ENCODE results near the gene ATP2C2. TPM values are rescaled to one million over a fixed set of nuclear protein-coding genes. Genes with fewer than 3 reads are reported as not detected.

Gene ATP2C2
- total and polyA plus RNA-seq, 7 donors: 0.03 to 0.06 TPM; not detected in 5

GRCh38 chr16:84455031-84455430 is 86.7 kb downstream of the ATP2C2 start:
- Histone ChIP-seq H3K4me1 (no peaks in the 10 kb centered on the region), H3K4me3 (no peak overlapping the region), H3K9me3 (no peaks in the 10 kb centered on the region), H3K27ac (no peak overlapping the region), H3K27me3 (ENCODE audit: insufficient read depth in 3 of 3, low read length in 2 of 3) (peaks cover 0 to 4% (median 0%) of the 10 kb centered on the region in 3 donors), H3K36me3 (ENCODE audit: insufficient read depth in 1 of 2, low read depth in 1 of 2) (no peaks in the 10 kb centered on the region)
- 88 to 90% (median 90%) methylated on average over 9 of the region's 9 CpGs for WGBS, 3 donors
- intact Hi-C loops (cut with DNase I): no loop called here
- TF ChIP-seq, protein P1, sequence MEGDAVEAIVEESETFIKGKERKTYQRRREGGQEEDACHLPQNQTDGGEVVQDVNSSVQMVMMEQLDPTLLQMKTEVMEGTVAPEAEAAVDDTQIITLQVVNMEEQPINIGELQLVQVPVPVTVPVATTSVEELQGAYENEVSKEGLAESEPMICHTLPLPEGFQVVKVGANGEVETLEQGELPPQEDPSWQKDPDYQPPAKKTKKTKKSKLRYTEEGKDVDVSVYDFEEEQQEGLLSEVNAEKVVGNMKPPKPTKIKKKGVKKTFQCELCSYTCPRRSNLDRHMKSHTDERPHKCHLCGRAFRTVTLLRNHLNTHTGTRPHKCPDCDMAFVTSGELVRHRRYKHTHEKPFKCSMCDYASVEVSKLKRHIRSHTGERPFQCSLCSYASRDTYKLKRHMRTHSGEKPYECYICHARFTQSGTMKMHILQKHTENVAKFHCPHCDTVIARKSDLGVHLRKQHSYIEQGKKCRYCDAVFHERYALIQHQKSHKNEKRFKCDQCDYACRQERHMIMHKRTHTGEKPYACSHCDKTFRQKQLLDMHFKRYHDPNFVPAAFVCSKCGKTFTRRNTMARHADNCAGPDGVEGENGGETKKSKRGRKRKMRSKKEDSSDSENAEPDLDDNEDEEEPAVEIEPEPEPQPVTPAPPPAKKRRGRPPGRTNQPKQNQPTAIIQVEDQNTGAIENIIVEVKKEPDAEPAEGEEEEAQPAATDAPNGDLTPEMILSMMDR (IDR thresholded peaks at IDR 0.05): no peak
- ATAC-seq (no peak), DNase-seq (no peak)

- H3K27me3 ChIP-seq (ENCODE audit: insufficient read depth in 3 of 3, low read length in 2 of 3): no peaks in the 10 kb centered on the region
- DNase-seq (no peak), ATAC-seq (no peak)
- intact Hi-C loops (cut with DNase I): no loop called here
- H3K4me3 ChIP-seq: no peak overlapping the region
- H3K9me3 ChIP-seq: no peaks in the 10 kb centered on the region
- H3K36me3 ChIP-seq (ENCODE audit: insufficient read depth in 1 of 2, low read depth in 1 of 2): no peaks in the 10 kb centered on the region
- no peak overlapping the region for H3K27ac ChIP-seq
- 89 to 92% (median 90%) methylated on average over 38 of the region's 38 CpGs for WGBS, 3 donors
- no peaks in the 10 kb centered on the region for H3K4me1 ChIP-seq
- TF ChIP-seq, protein P1 (IDR thresholded peaks at IDR 0.05): no peak
These were observed 90.5 kb downstream of the ATP2C2 start for GRCh38 chr16:84458606-84459532.

DNA sequence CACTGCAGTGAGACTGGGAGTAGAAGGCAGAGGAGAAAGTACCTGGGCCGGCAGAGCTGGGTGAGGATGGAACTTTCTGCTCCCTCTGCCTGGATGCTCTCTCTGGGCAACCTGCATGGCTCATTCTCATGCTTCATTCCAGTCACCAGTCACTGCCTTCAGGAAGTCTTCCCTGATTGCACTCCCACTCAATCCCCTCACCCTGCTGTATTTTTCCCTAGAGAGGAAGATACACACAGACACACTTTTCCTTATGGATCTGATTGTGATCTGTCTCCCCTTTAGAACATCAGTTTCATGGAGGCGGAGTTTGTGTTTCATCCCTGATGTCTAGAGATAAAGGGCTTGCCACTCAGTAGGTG is 91.2 kb downstream of the ATP2C2 start:
- no peak overlapping the region for H3K27ac ChIP-seq
- 83 to 95% (median 91%) methylated on average over 2 of the region's 2 CpGs for WGBS, 3 donors
- no peaks in the 10 kb centered on the region for H3K4me1 ChIP-seq
- H3K4me3 ChIP-seq: no peak overlapping the region
- no peaks in the 10 kb centered on the region for H3K36me3 ChIP-seq (ENCODE audit: insufficient read depth in 1 of 2, low read depth in 1 of 2)
- TF ChIP-seq, protein P1 (IDR thresholded peaks at IDR 0.05): no peak
- ATAC-seq (no peak), DNase-seq (no peak)
- no peaks in the 10 kb centered on the region for H3K9me3 ChIP-seq
- intact Hi-C loops (cut with DNase I): no loop called here
- no peaks in the 10 kb centered on the region for H3K27me3 ChIP-seq (ENCODE audit: insufficient read depth in 3 of 3, low read length in 2 of 3)

DNA sequence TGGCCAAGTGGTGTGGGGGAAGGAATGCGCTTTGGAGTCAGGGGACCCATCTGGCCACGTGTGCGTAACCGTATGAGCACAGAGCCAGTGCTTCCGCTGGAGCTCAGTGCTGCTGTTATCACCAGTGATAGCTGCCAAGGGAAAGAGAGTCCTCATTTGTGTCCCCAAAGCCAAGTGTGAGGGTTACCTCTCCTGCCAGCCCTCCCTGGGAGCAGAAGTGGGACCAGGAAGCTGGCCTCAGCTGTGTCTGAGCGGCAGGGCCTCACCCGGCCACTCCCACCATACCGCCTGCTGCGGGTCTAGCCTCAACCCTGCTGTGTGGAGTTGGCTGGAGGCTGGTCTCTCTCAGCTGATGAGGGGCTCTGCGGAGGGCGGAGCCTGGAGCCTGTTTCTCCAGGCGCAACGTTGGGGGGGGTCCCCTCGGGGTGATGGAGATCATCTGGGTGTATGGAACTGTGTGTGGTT is 91.6 kb downstream of the ATP2C2 start:
- DNase-seq (no peak), ATAC-seq (no peak)
- intact Hi-C loops (cut with DNase I): no loop called here
- Histone ChIP-seq H3K27ac (no peak overlapping the region), H3K36me3 (ENCODE audit: insufficient read depth in 1 of 2, low read depth in 1 of 2) (no peaks in the 10 kb centered on the region), H3K4me1 (no peaks in the 10 kb centered on the region), H3K4me3 (no peak overlapping the region), H3K9me3 (no peaks in the 10 kb centered on the region), H3K27me3 (ENCODE audit: insufficient read depth in 3 of 3, low read length in 2 of 3) (no peaks in the 10 kb centered on the region)
- 37 to 44% (median 38%) methylated on average over 14 of the region's 14 CpGs for WGBS, 3 donors
- TF ChIP-seq, protein P1 (IDR thresholded peaks at IDR 0.05): no peak

Data from psoas muscle (tissue), 8 donors.